Adipocyte (in vitro differentiated cells): ENCODE results near the gene ECE1.

Source experiments
- DNase-seq: peaks from one replicate; pipeline ENCODE4 v3.0.0-alpha.2; 2015; ENCODE audit warnings: low read depth
- H3K27me3 ChIP-seq: replicated peaks from 2 replicates; pipeline ENCODE4 v1.7.0; 2013; ENCODE audit warnings: mild to moderate bottlenecking, low read length, moderate library complexity; ENCODE audit not compliant: control insufficient read depth, insufficient read depth
- H3K36me3 ChIP-seq: 2 replicates; pipeline ENCODE4 v1.7.0; 2013; ENCODE audit warnings: low read length, mild to moderate bottlenecking, moderate library complexity; ENCODE audit not compliant: control insufficient read depth, insufficient read depth, severe bottlenecking
- H3K4me1 ChIP-seq: 2 replicates; pipeline ENCODE4 v1.7.0; 2013; ENCODE audit warnings: mild to moderate bottlenecking, low read length, moderate library complexity; ENCODE audit not compliant: control insufficient read depth, insufficient read depth
- H3K4me3 ChIP-seq: 2 replicates; pipeline ENCODE4 v1.7.0; 2013; ENCODE audit warnings: mild to moderate bottlenecking, low read length, moderate library complexity
- H3K9ac ChIP-seq: 2 replicates; pipeline ENCODE4 v1.7.0; 2013; ENCODE audit warnings: mild to moderate bottlenecking, low read length, moderate library complexity
- H3K9me3 ChIP-seq: 2 replicates; pipeline ENCODE4 v1.7.0; 2013; ENCODE audit warnings: mild to moderate bottlenecking, low read length, moderate library complexity; ENCODE audit not compliant: control insufficient read depth

The ECE1 gene

GRCh38 chr1:21333824-21334213 lies 43.6 kb upstream of the ECE1 start:
- Histone ChIP-seq H3K4me1 (peaks cover 61% of the 10 kb centered on the region), H3K36me3 (no peaks in the 10 kb centered on the region), H3K27me3 (no peaks in the 10 kb centered on the region), H3K9ac (peak overlapping the region; percentile 46), H3K9me3 (no peaks in the 10 kb centered on the region), H3K4me3 (peak overlapping the region; percentile 45)
- DNase-seq: no peak

- Histone ChIP-seq H3K4me1 (peaks cover 53% of the 10 kb centered on the region), H3K36me3 (no peaks in the 10 kb centered on the region), H3K27me3 (no peaks in the 10 kb centered on the region), H3K9me3 (no peaks in the 10 kb centered on the region), H3K9ac (no peak overlapping the region), H3K4me3 (no peak overlapping the region)
- DNase-seq: no peak
These were observed 42.5 kb upstream of the ECE1 start for GRCh38 chr1:21332554-21333311.

- Histone ChIP-seq H3K4me3 (no peak overlapping the region), H3K9ac (no peak overlapping the region), H3K36me3 (no peaks in the 10 kb centered on the region), H3K9me3 (no peaks in the 10 kb centered on the region), H3K27me3 (no peaks in the 10 kb centered on the region), H3K4me1 (peaks cover 53% of the 10 kb centered on the region)
- DNase-seq: no peak
These were observed 41.7 kb upstream of the ECE1 start for GRCh38 chr1:21331752-21332478.

- Histone ChIP-seq H3K9ac (peak overlapping the region; percentile 37), H3K27me3 (no peaks in the 10 kb centered on the region), H3K4me1 (peaks cover 56% of the 10 kb centered on the region), H3K36me3 (no peaks in the 10 kb centered on the region), H3K9me3 (no peaks in the 10 kb centered on the region), H3K4me3 (no peak overlapping the region)
- no peak for DNase-seq
These were observed 40.3 kb upstream of the ECE1 start for GRCh38 chr1:21330544-21330943.

GRCh38 chr1:21329209-21329844 lies 39.1 kb upstream of the ECE1 start:
- H3K4me1 ChIP-seq: peaks cover 55% of the 10 kb centered on the region
- H3K36me3 ChIP-seq: no peaks in the 10 kb centered on the region
- H3K4me3 ChIP-seq: no peak overlapping the region
- no peaks in the 10 kb centered on the region for H3K27me3 ChIP-seq
- no peak for DNase-seq
- H3K9ac ChIP-seq: no peak overlapping the region
- H3K9me3 ChIP-seq: no peaks in the 10 kb centered on the region

GRCh38 chr1:21327566-21328323 lies 37.5 kb upstream of the ECE1 start:
- no peaks in the 10 kb centered on the region for H3K9me3 ChIP-seq
- H3K4me3 ChIP-seq: no peak overlapping the region
- no peak for DNase-seq
- no peaks in the 10 kb centered on the region for H3K36me3 ChIP-seq
- peak overlapping the region; percentile 55 for H3K9ac ChIP-seq
- H3K4me1 ChIP-seq: peaks cover 62% of the 10 kb centered on the region
- H3K27me3 ChIP-seq: no peaks in the 10 kb centered on the region

GRCh38 chr1:21326861-21327344 lies 36.6 kb upstream of the ECE1 start:
- H3K27me3 ChIP-seq: no peaks in the 10 kb centered on the region
- H3K4me3 ChIP-seq: no peak overlapping the region
- H3K9me3 ChIP-seq: no peaks in the 10 kb centered on the region
- DNase-seq: no peak
- H3K4me1 ChIP-seq: peaks cover 65% of the 10 kb centered on the region
- H3K9ac ChIP-seq: peak overlapping the region; percentile 55
- H3K36me3 ChIP-seq: no peaks in the 10 kb centered on the region

GRCh38 chr1:21325731-21326387 lies 35.6 kb upstream of the ECE1 start:
- H3K27me3 ChIP-seq: no peaks in the 10 kb centered on the region
- H3K9ac ChIP-seq: peak overlapping the region; percentile 77
- H3K9me3 ChIP-seq: no peaks in the 10 kb centered on the region
- peaks cover 65% of the 10 kb centered on the region for H3K4me1 ChIP-seq
- no peaks in the 10 kb centered on the region for H3K36me3 ChIP-seq
- H3K4me3 ChIP-seq: no peak overlapping the region
- no peak for DNase-seq

- peaks cover 71% of the 10 kb centered on the region for H3K4me1 ChIP-seq
- H3K9me3 ChIP-seq: no peaks in the 10 kb centered on the region
These were observed 35.0 kb upstream of the ECE1 start for GRCh38 chr1:21325231-21325718.

GRCh38 chr1:21324368-21325141 lies 34.3 kb upstream of the ECE1 start:
- peaks cover 78% of the 10 kb centered on the region for H3K4me1 ChIP-seq
- no peaks in the 10 kb centered on the region for H3K36me3 ChIP-seq
- H3K9me3 ChIP-seq: no peaks in the 10 kb centered on the region
- H3K27me3 ChIP-seq: no peaks in the 10 kb centered on the region
- H3K9ac ChIP-seq: peak overlapping the region; percentile 77
- peak; percentile 96 for DNase-seq
- H3K4me3 ChIP-seq: peak overlapping the region; percentile 57

More at GRCh38 chr1:21325231-21325718, 35.0 kb upstream of the ECE1 start:
- Histone ChIP-seq H3K9ac (peak overlapping the region; percentile 77), H3K4me3 (peak overlapping the region; percentile 57), H3K27me3 (no peaks in the 10 kb centered on the region), H3K36me3 (no peaks in the 10 kb centered on the region)
- no peak for DNase-seq
